HCT116 (cell line): ENCODE measurements around the gene LRRTM4. TPM values are rescaled to one million over a fixed set of nuclear protein-coding genes. Genes with fewer than 3 reads are reported as not detected.

ENCODE experiments used
- ATAC-seq: fragments of 200-7000 bp; cut with Tn5 transposase; 2 replicates; pipeline ENCODE4 v1.9.1; 2020; ENCODE audit warnings: mild to moderate bottlenecking, moderate library complexity
- BruUV-seq: library from RNA; stranded (reverse); fragments of 400-500 nt; replicated peaks from 2 replicates; lab custom pipeline; 2021; lab: Mats Ljungman, UMichigan
- CTCF ChIA-PET: fragments of 300-600 bp; sonication (Branson Sonifier 250); formaldehyde crosslinking; loops from one replicate; lab custom pipeline; 2021; ENCODE audit warnings: antibody characterized with exemption; lab: Charles Lee
- POLR2A ChIA-PET: fragments of 300-600, 350-600 bp; sonication (Branson Sonifier 250); formaldehyde crosslinking; loops from one replicate; lab custom pipeline; 2021; ENCODE audit warnings: antibody characterized with exemption; lab: Charles Lee
- RAD21 ChIA-PET, 2 experiments: fragments of 300-600 bp; sonication (Branson Sonifier 250); formaldehyde crosslinking; loops; one replicate each; lab custom pipeline; 2023; ENCODE audit warnings: low total read pairs in 2 of 2; ENCODE audit not compliant: uncharacterized antibody in 2 of 2, unreplicated experiment in 2 of 2, low non-redundant PET in 1 of 2; lab: Charles Lee
- DNase-seq: peaks from one replicate; pipeline ENCODE4 v3.0.0-alpha.2; 2010; ENCODE audit warnings: low read depth, low spot score
- H2AFZ ChIP-seq: fragments of 200-600 bp; shearing (Covaris generic), sonication (generic); 2 replicates; pipeline ENCODE4 v1.6.1; 2017; ENCODE audit warnings: low read depth, mixed run types, mixed read lengths, antibody characterized with exemption, low read length; ENCODE audit not compliant: poor library complexity, severe bottlenecking
- H3K27ac ChIP-seq: 2 replicates; pipeline ENCODE4 v1.5.1; 2012; ENCODE audit warnings: low read depth, low read length
- H3K27me3 ChIP-seq: fragments of 200-600 bp; sonication (generic); 2 replicates; pipeline ENCODE4 v1.6.1; 2016; ENCODE audit warnings: mixed run types, low read length, mixed read lengths; ENCODE audit not compliant: insufficient read depth
- H3K36me3 ChIP-seq, 2 experiments: fragments of 200-500 bp in 1 of 2; fragments of 200-600 bp in 1 of 2; sonication (Bioruptor generic) in 1 of 2; sonication (generic) in 1 of 2; 2 replicates each; pipeline versions ENCODE4 v1.5.1 to v1.6.1; 2014 to 2016; ENCODE audit warnings: low read length in 2 of 2, inconsistent platforms in 1 of 2, mixed read lengths in 1 of 2, mixed run types in 1 of 2; ENCODE audit not compliant: insufficient read depth in 2 of 2, control insufficient read depth in 1 of 2
- H3K4me1 ChIP-seq, 2 experiments: fragments of 200-600 bp in 1 of 2; sonication (generic) in 1 of 2; 2 replicates each; pipeline versions ENCODE4 v1.5.1 to v1.6.1; 2012 to 2017; ENCODE audit warnings: low read length in 2 of 2, inconsistent platforms in 1 of 2, mild to moderate bottlenecking in 1 of 2, mixed read lengths in 1 of 2, mixed run types in 1 of 2, moderate library complexity in 1 of 2; ENCODE audit not compliant: insufficient read depth in 2 of 2, control insufficient read depth in 1 of 2
- H3K4me2 ChIP-seq: fragments of 200-600 bp; sonication (generic); 2 replicates; pipeline ENCODE4 v1.6.1; 2017; ENCODE audit warnings: mixed run types, low read length, mixed read lengths
- H3K4me3 ChIP-seq, 2 experiments: fragments of 200-600 bp in 1 of 2; sonication (generic) in 1 of 2; replicated peaks in 1 of 2; 2 replicates each; pipeline ENCODE4 v1.5.1; 2011 to 2016; ENCODE audit warnings: low read length in 2 of 2, control low read depth in 1 of 2, low read depth in 1 of 2, mild to moderate bottlenecking in 1 of 2, mixed read lengths in 1 of 2, mixed run types in 1 of 2
- H3K79me2 ChIP-seq: fragments of 200-600 bp; sonication (generic); 2 replicates; pipeline ENCODE4 v1.6.1; 2017; ENCODE audit warnings: mild to moderate bottlenecking, mixed run types, low read length, moderate library complexity, mixed read lengths; ENCODE audit not compliant: insufficient read depth
- H3K9ac ChIP-seq: fragments of 200-600 bp; sonication (generic); 2 replicates; pipeline ENCODE4 v1.6.1; 2016; ENCODE audit warnings: low read length, mixed read lengths
- H3K9me2 ChIP-seq: fragments of 200-600 bp; sonication (generic), shearing (Covaris generic); 2 replicates; pipeline ENCODE4 v1.6.1; 2017; ENCODE audit warnings: mixed run types, mild to moderate bottlenecking, moderate library complexity; ENCODE audit not compliant: insufficient read depth
- H3K9me3 ChIP-seq, 2 experiments: fragments of 200-500 bp in 1 of 2; fragments of 200-600 bp in 1 of 2; sonication (Bioruptor generic) in 1 of 2; sonication (generic) in 1 of 2; 2 replicates each; pipeline ENCODE4 v1.6.1; 2014 to 2017; ENCODE audit warnings: low read length in 2 of 2, mixed read lengths in 2 of 2, inconsistent platforms in 1 of 2, low read depth in 1 of 2, mild to moderate bottlenecking in 1 of 2, mixed run types in 1 of 2, moderate library complexity in 1 of 2; ENCODE audit not compliant: control insufficient read depth in 1 of 2, insufficient read depth in 1 of 2
- H4K20me1 ChIP-seq: fragments of 200-600 bp; sonication (generic), shearing (Covaris generic); 2 replicates; pipeline ENCODE4 v1.6.1; 2017; ENCODE audit warnings: mixed run types, mild to moderate bottlenecking, moderate library complexity; ENCODE audit not compliant: insufficient read depth
- EZH2phosphoT487 ChIP-seq: fragments of 200-600 bp; IDR thresholded peaks from 2 replicates; pipeline ENCODE4 v1.6.1; 2018; ENCODE audit warnings: antibody characterized with exemption, borderline replicate concordance
- JUND ChIP-seq: IDR thresholded peaks from 2 replicates; pipeline ENCODE4 v1.6.1; 2012
- REST ChIP-seq: IDR thresholded peaks from 2 replicates; pipeline ENCODE4 v1.6.1; 2012; ENCODE audit warnings: low read depth
- SP1 ChIP-seq: IDR thresholded peaks from 2 replicates; pipeline ENCODE4 v1.6.1; 2012; ENCODE audit warnings: low read depth
- intact Hi-C: fragments of 100-400 bp; cut with micrococcal nuclease; formaldehyde crosslinking; loops from 2 replicates; pipeline ENCODE4 v1.10.0; 2022
- total RNA-seq: library from RNA; stranded (reverse); gene quantifications from one replicate; pipeline ENCODE4 v1.2.1, GENCODE V29; 2021; ENCODE audit not compliant: unreplicated experiment

The LRRTM4 gene
- total RNA-seq, 1 experiment from 2014 or later, result 0.25 TPM

- no peaks in the 10 kb centered on the region for H3K9me2 ChIP-seq
- ChIA-PET POLR2A (no interaction called here), RAD21 (no interaction called here), CTCF (no interaction called here)
- H3K4me3 ChIP-seq, result no peak overlapping the region
- no peaks in the 10 kb centered on the region for H4K20me1 ChIP-seq
- no peak overlapping the region for H3K4me2 ChIP-seq
- H3K27ac ChIP-seq, result no peak overlapping the region
- no TSS peak for BruUV-seq
- no peaks in the 10 kb centered on the region for H3K36me3 ChIP-seq
- H2AFZ ChIP-seq, result no peak overlapping the region
- intact Hi-C loops, result no loop called here
- no peak for DNase-seq
- no peak for TF ChIP-seq SP1
- peaks cover 16 to 19% of the 10 kb centered on the region in 2 experiments; a peak in 2 of 4 replicates for H3K9me3 ChIP-seq
- no peaks in the 10 kb centered on the region for H3K4me1 ChIP-seq
- no peak overlapping the region for H3K9ac ChIP-seq
- H3K27me3 ChIP-seq, result no peaks in the 10 kb centered on the region
- H3K79me2 ChIP-seq, result no peaks in the 10 kb centered on the region
- ATAC-seq, result no peak
Measured at GRCh38 chr2:77336013-77336412, 186.2 kb downstream of the LRRTM4 start.

GRCh38 chr2:77328134-77328931, 193.8 kb downstream of the LRRTM4 start:
- Histone ChIP-seq H3K36me3 (no peaks in the 10 kb centered on the region), H3K9me2 (no peaks in the 10 kb centered on the region), H2AFZ (no peak overlapping the region), H3K9me3 (peaks cover 8 to 28% of the 10 kb centered on the region in 2 experiments; a peak in 2 of 4 replicates), H3K4me2 (no peak overlapping the region), H3K4me3 (no peak overlapping the region), H3K79me2 (no peaks in the 10 kb centered on the region), H3K9ac (no peak overlapping the region), H3K27me3 (no peaks in the 10 kb centered on the region), H3K27ac (no peak overlapping the region), H3K4me1 (no peaks in the 10 kb centered on the region), H4K20me1 (no peaks in the 10 kb centered on the region)
- TF ChIP-seq REST (no peak), EZH2phosphoT487 (no peak), JUND (no peak)
- RAD21 ChIA-PET, result no interaction called here
- no peak for ATAC-seq
- CTCF ChIA-PET, result no interaction called here
- BruUV-seq, result no TSS peak
- intact Hi-C loops, result no loop called here
- POLR2A ChIA-PET, result no interaction called here
- no peak for DNase-seq
